GM06990 (cell line): Measurements from ENCODE around the gene KRI1.

Experiments used
- DNase-seq: peaks from one replicate; pipeline ENCODE4 v3.0.0-alpha.2; 2011; ENCODE audit not compliant: insufficient read length; ENCODE audit errors: extremely low read depth
- H3K27me3 ChIP-seq: replicated peaks from 2 replicates; pipeline ENCODE4 v1.6.0; 2011; ENCODE audit warnings: low read length; ENCODE audit not compliant: control insufficient read depth, insufficient read depth
- H3K36me3 ChIP-seq: 2 replicates; pipeline ENCODE4 v1.5.1; 2011; ENCODE audit warnings: low read length; ENCODE audit not compliant: control insufficient read depth, insufficient read depth
- H3K4me3 ChIP-seq: replicated peaks from 2 replicates; pipeline ENCODE4 v1.5.1; 2011; ENCODE audit warnings: low read depth, mild to moderate bottlenecking, control low read depth, low read length
- TF ChIP-seq, protein P1 (sequence below): IDR thresholded peaks from 2 replicates; pipeline ENCODE4 v1.5.1; 2011; ENCODE audit warnings: low read length, control low read depth, mild to moderate bottlenecking, inconsistent platforms; ENCODE audit not compliant: insufficient read depth, poor library complexity, severe bottlenecking

The KRI1 gene

DNA sequence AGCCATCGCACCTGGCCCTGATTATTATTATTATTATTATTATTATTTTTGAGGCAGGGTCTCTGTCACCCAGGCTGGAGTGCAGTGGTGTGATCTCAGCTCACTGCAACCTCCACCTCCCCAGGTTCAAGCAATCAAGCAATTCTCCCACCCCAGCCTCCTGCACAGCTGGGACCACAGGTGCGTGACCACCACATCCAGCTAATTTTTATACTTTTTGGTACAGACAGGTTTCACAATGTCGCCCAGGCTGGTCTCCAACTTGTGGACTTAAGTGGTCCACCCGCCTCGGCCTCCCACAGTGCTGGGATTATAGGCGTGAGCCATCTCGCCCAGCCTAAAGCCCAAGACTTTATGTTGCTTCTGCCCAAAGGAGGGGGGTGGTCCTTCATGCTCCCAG is 27.3 kb upstream of the KRI1 start:
- no peak overlapping the region for H3K4me3 ChIP-seq
- no peak for DNase-seq
- TF ChIP-seq, protein P1, sequence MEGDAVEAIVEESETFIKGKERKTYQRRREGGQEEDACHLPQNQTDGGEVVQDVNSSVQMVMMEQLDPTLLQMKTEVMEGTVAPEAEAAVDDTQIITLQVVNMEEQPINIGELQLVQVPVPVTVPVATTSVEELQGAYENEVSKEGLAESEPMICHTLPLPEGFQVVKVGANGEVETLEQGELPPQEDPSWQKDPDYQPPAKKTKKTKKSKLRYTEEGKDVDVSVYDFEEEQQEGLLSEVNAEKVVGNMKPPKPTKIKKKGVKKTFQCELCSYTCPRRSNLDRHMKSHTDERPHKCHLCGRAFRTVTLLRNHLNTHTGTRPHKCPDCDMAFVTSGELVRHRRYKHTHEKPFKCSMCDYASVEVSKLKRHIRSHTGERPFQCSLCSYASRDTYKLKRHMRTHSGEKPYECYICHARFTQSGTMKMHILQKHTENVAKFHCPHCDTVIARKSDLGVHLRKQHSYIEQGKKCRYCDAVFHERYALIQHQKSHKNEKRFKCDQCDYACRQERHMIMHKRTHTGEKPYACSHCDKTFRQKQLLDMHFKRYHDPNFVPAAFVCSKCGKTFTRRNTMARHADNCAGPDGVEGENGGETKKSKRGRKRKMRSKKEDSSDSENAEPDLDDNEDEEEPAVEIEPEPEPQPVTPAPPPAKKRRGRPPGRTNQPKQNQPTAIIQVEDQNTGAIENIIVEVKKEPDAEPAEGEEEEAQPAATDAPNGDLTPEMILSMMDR = no peak
- no peaks in the 10 kb centered on the region for H3K36me3 ChIP-seq
- H3K27me3 ChIP-seq = no peaks in the 10 kb centered on the region

DNA sequence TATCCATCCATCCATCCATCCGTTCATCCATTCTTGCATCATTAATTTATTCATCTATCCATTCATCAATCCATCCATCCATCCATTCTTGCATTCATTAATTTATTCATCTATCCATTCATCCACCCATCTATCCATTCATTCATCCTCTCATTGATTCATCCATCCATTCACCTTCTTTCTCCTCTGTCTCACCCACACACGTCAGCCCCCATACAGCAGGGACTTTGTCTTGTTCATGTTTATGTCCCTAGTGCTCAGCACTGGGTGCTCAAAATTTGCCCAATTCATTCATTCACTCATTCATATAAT is 22.0 kb upstream of the KRI1 start:
- TF ChIP-seq, protein P1 = no peak
- H3K27me3 ChIP-seq = no peaks in the 10 kb centered on the region; the same call in 1 of the 2 replicates
- no peaks in the 10 kb centered on the region for H3K36me3 ChIP-seq
- no peak overlapping the region for H3K4me3 ChIP-seq
- DNase-seq = no peak

DNA sequence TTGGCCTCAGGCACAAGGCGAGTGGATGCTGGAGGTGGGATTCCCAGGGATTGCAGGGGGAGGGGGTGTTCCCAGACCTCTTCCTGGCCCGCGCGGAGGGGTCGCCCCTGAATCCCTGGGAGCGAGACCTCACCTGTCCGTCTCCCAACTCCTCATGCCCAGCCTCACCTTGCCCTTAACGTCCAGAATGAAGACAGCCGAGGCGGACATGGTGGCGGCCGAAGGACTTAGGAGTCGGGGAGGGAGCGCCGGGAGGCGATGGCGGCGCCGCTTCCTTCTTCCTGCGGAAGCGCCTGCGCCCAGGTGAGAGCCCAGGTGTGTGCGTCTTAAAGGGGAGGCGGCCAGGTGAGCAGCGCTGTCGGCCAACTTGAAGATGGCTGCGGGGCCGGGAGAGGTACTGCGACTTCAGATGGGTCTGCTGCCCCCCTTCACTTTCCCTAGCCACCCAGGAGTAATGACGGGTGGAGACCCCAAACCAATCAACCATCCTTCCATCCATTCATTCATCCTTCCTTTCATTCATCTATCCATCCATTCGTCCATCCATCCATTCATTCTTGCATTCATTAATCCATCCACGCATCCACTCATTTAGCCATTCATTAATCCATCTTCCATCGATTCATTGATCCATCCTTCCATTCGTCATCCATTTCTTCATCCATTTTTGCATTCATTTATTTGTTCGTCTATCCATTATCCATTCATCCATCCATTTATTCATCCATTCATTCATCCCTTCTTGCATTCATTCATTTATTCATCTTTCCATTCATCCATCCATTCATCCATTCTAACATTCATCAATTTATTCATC is 21.4 kb upstream of the KRI1 start, which contains the start of gene AP1M2:
Gene AP1M2 (minus strand): TSS at position 291 of the 817 bp plus-strand sequence. CDS start 81 bp downstream, at position 210.
- TF ChIP-seq, protein P1 = no peak
- H3K36me3 ChIP-seq = no peaks in the 10 kb centered on the region
- no peak for DNase-seq
- no peaks in the 10 kb centered on the region; the same call in 1 of the 2 replicates for H3K27me3 ChIP-seq
- H3K4me3 ChIP-seq = no peak within 1 kb of the TSS

DNA sequence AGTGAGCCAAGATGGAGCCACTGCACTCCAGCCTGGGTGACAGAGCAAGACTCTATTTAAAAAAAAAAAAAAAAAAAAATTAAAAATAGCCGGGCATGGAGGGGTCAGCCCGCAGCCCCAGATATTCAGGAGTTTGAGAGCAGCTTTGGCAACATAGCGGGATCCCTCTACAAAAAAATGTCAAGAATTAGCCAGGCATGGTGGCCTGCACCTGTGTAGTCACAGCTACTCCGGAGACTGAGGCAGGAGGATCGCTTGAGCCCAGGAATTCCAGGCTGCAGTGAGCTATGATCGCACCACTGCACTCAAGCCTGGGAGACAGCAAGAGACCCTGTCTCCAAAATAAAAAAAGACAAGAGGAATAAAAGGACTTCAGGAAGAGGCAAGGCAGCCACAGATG is 20.6 kb upstream of the KRI1 start:
- no peaks in the 10 kb centered on the region for H3K36me3 ChIP-seq
- H3K27me3 ChIP-seq = no peaks in the 10 kb centered on the region; the same call in 1 of the 2 replicates
- DNase-seq = no peak
- no peak overlapping the region for H3K4me3 ChIP-seq
- TF ChIP-seq, protein P1 = no peak

DNA sequence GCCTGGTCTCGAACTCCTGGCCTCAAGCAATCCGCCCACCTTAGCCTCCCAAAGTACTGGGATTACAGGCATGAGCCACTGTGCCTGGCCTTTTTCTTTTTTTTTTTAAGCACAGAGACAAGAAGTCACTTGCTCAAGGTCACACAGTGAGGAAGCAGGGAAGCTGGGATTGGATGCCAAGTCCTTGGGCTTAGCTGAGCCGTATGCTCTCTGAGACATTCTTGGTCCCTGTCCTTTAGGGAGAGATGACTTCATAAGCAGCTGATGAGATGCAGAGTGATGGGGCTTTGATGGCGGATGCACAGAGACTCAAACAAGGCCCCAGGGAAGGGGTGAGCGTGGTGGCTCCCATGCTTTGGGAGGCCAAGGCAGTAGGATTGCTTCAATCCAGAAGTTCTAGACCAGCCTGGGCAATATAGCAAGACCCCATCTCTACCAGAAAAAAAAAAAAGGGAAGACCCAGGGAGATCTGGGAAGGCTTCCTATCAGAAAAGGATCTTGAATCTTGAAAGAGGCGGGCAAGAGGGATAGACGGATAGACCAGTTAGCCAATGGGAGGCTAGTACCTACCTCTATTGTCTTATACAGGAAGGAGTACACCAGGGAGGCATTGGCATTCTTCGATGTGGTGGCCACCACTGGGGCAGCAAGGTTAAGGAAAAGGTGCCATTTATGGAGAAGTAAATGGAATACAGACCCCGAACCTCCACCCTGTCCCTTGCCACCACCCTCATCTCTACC is 17.4 kb upstream of the KRI1 start:
- TF ChIP-seq, protein P1 = no peak
- no peak for DNase-seq
- H3K27me3 ChIP-seq = no peaks in the 10 kb centered on the region; the same call in 1 of the 2 replicates
- no peaks in the 10 kb centered on the region for H3K36me3 ChIP-seq
- no peak overlapping the region for H3K4me3 ChIP-seq
